MM.1S (cell line): Measurements from ENCODE around the gene NBEA.

Experiments used
- DNase-seq: peaks from one replicate; pipeline ENCODE4 v3.0.0-alpha.2; 2015
- H2AFZ ChIP-seq: fragments of 300-600 bp; sonication (generic); 2 replicates; pipeline ENCODE4 v1.6.0; 2016; ENCODE audit warnings: antibody characterized with exemption, low read length
- H3F3A ChIP-seq: fragments of 300-600 bp; sonication (generic); 2 replicates; pipeline ENCODE4 v1.6.1; 2016; ENCODE audit warnings: mild to moderate bottlenecking, antibody characterized with exemption, low read length, moderate library complexity, mixed read lengths; ENCODE audit not compliant: insufficient read depth
- H3K27ac ChIP-seq: fragments of 300-600 bp; sonication (generic); 2 replicates; pipeline ENCODE4 v1.5.1; 2016; ENCODE audit warnings: mild to moderate bottlenecking, low read length
- H3K27me3 ChIP-seq: fragments of 300-600 bp; sonication (generic); replicated peaks from 2 replicates; pipeline ENCODE4 v1.6.0; 2016; ENCODE audit warnings: low read length; ENCODE audit not compliant: insufficient read depth
- H3K36me3 ChIP-seq: fragments of 300-600 bp; sonication (generic); replicated peaks from 2 replicates; pipeline ENCODE4 v1.6.1; 2016; ENCODE audit warnings: mild to moderate bottlenecking, low read length, mixed read lengths; ENCODE audit not compliant: insufficient read depth
- H3K4me1 ChIP-seq: fragments of 300-600 bp; sonication (generic); 2 replicates; pipeline ENCODE4 v1.6.1; 2016; ENCODE audit warnings: low read length, mixed read lengths
- H3K4me2 ChIP-seq: fragments of 300-600 bp; sonication (generic); 2 replicates; pipeline ENCODE4 v1.6.0; 2016; ENCODE audit warnings: low read depth, low read length
- H3K4me3 ChIP-seq: fragments of 300-600 bp; sonication (generic); 2 replicates; pipeline ENCODE4 v1.5.1; 2016; ENCODE audit warnings: low read length, mixed read lengths
- H3K79me2 ChIP-seq: fragments of 300-600 bp; sonication (generic); 2 replicates; pipeline ENCODE4 v1.6.1; 2016; ENCODE audit warnings: mixed run types, low read length, mixed read lengths
- H3K9ac ChIP-seq: fragments of 300-600 bp; sonication (generic); 2 replicates; pipeline ENCODE4 v1.6.1; 2016; ENCODE audit warnings: low read length, mixed read lengths
- H3K9me2 ChIP-seq: fragments of 300-600 bp; sonication (generic); replicated peaks from 2 replicates; pipeline ENCODE4 v1.6.1; 2016; ENCODE audit warnings: mild to moderate bottlenecking, low read length, mixed read lengths; ENCODE audit not compliant: insufficient read depth
- H3K9me3 ChIP-seq: fragments of 300-600 bp; sonication (generic); replicated peaks from 2 replicates; pipeline ENCODE4 v1.6.1; 2016; ENCODE audit warnings: mild to moderate bottlenecking, low read length, mixed read lengths; ENCODE audit not compliant: insufficient read depth
- H4K20me1 ChIP-seq: fragments of 300-600 bp; sonication (generic); 2 replicates; pipeline ENCODE4 v1.6.1; 2016; ENCODE audit warnings: mild to moderate bottlenecking, low read length, moderate library complexity, mixed read lengths; ENCODE audit not compliant: insufficient read depth
- EZH2 ChIP-seq: fragments of 300-600 bp; sonication (generic); optimal IDR thresholded peaks from 2 replicates; pipeline ENCODE3; 2017; ENCODE audit warnings: low read depth, mild to moderate bottlenecking, antibody characterized with exemption, low read length, mixed read lengths
- EZH2phosphoT487 ChIP-seq: fragments of 300-600 bp; sonication (generic); IDR thresholded peaks from 2 replicates; pipeline ENCODE4 v1.6.1; 2018; ENCODE audit warnings: antibody characterized with exemption, low read length
- TF ChIP-seq, protein P1 (sequence below): fragments of 300-600 bp; sonication (generic); IDR thresholded peaks from 2 replicates; pipeline ENCODE4 v1.5.1; 2016; ENCODE audit warnings: antibody characterized with exemption, low read length, mixed read lengths

Gene NBEA

DNA sequence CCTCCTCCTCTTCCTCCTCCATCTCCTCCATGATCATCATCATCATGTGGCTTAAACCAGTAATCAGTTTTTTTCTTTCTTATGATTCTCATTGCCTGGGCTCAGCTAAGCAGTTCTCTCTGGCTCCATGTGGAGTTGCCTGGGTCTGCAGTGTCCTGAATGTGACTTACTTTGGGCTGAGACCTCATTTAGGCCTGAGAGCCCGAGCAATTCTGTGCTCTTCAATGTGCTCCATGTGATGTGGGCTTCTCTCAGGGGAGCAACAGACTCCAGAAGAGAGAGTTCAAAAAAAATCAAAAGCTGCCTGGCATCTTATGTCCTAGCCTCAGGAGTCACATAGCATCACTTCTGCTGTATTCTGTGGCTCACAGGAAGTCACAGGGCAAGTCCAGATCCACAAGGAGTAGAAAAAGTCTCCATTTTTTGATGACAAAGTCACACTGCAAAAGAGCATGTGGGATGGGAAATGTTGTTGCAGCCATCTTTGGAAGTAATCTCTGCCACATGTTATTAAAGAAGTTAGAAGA, 405.7 kb downstream of the NBEA start:
- H3K4me3 ChIP-seq = no peak overlapping the region
- no peaks in the 10 kb centered on the region for H3K4me1 ChIP-seq
- no peaks in the 10 kb centered on the region for H3F3A ChIP-seq
- H3K79me2 ChIP-seq = no peaks in the 10 kb centered on the region
- no peak overlapping the region for H3K4me2 ChIP-seq
- H2AFZ ChIP-seq = no peak overlapping the region
- DNase-seq = no peak
- H3K9ac ChIP-seq = no peak overlapping the region
- no peaks in the 10 kb centered on the region for H3K27me3 ChIP-seq
- H4K20me1 ChIP-seq = no peaks in the 10 kb centered on the region
- no peaks in the 10 kb centered on the region for H3K36me3 ChIP-seq
- no peak overlapping the region for H3K27ac ChIP-seq
- H3K9me3 ChIP-seq = no peaks in the 10 kb centered on the region
- no peaks in the 10 kb centered on the region for H3K9me2 ChIP-seq
- TF ChIP-seq, protein P1, sequence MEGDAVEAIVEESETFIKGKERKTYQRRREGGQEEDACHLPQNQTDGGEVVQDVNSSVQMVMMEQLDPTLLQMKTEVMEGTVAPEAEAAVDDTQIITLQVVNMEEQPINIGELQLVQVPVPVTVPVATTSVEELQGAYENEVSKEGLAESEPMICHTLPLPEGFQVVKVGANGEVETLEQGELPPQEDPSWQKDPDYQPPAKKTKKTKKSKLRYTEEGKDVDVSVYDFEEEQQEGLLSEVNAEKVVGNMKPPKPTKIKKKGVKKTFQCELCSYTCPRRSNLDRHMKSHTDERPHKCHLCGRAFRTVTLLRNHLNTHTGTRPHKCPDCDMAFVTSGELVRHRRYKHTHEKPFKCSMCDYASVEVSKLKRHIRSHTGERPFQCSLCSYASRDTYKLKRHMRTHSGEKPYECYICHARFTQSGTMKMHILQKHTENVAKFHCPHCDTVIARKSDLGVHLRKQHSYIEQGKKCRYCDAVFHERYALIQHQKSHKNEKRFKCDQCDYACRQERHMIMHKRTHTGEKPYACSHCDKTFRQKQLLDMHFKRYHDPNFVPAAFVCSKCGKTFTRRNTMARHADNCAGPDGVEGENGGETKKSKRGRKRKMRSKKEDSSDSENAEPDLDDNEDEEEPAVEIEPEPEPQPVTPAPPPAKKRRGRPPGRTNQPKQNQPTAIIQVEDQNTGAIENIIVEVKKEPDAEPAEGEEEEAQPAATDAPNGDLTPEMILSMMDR = no peak
- TF ChIP-seq EZH2phosphoT487 (no peak), EZH2 (no peak)

DNA sequence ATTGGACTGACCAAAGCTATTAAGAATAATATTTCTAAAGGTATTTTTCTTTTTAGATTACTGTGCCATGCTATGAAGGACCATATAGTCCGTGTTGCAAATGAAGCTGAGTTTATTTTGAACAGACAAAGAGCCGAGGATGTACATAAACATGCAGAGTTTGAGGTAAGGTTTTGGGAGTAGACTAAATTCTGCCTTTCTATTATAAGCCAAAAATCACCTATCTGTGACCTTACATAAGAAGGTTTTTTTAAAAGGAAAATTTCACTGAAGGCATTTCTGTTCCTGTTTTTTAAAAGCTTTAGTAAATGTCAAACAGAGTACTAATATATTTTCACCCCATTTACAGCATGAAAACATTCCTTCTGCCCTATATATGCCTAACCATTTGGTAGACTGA, 407.0 kb downstream of the NBEA start:
- H3K79me2 ChIP-seq = no peaks in the 10 kb centered on the region
- H3K27me3 ChIP-seq = no peaks in the 10 kb centered on the region
- no peaks in the 10 kb centered on the region for H3F3A ChIP-seq
- no peak overlapping the region for H3K4me2 ChIP-seq
- TF ChIP-seq EZH2 = no peak
- TF ChIP-seq, protein P1 = no peak
- no peak for TF ChIP-seq EZH2phosphoT487
- no peak overlapping the region for H3K27ac ChIP-seq
- no peaks in the 10 kb centered on the region for H3K4me1 ChIP-seq
- H2AFZ ChIP-seq = no peak overlapping the region
- no peaks in the 10 kb centered on the region for H3K9me2 ChIP-seq
- H4K20me1 ChIP-seq = no peaks in the 10 kb centered on the region
- no peak overlapping the region for H3K9ac ChIP-seq
- no peaks in the 10 kb centered on the region for H3K36me3 ChIP-seq
- no peak for DNase-seq
- H3K4me3 ChIP-seq = no peak overlapping the region
- no peaks in the 10 kb centered on the region for H3K9me3 ChIP-seq

DNA sequence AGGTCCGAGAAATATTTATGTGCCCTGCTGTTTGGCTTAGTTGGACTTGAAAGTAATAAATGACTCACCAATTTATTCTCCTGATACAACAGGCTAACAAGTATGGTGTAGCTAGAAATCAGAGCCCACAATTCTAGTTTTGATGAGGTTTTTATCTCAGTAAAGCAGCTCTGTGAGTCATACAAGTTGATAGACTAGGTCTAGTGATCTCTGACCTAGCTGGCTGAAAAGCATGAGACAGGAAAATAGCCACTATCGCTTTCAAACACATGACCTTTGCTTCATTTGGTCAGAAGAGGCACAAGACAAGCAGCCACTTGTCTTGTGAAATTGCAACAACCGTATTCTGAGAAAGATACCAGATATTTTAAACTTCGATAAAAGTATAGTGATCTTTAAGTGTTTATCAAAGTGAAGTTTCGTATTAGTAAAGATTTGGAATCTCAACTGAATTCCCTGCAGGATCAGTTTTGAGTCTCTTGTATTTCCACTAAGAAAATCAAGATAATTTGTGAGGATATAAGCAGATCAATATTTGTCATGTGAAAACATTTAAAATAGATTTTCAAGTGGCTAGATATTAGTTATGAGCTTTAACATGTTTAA, 407.7 kb downstream of the NBEA start:
- no peaks in the 10 kb centered on the region for H3K79me2 ChIP-seq
- no peak for DNase-seq
- H3K4me1 ChIP-seq = no peaks in the 10 kb centered on the region
- H3K9ac ChIP-seq = no peak overlapping the region
- H3K27me3 ChIP-seq = no peaks in the 10 kb centered on the region
- no peaks in the 10 kb centered on the region for H3K9me2 ChIP-seq
- H3K36me3 ChIP-seq = no peaks in the 10 kb centered on the region
- H3K4me3 ChIP-seq = no peak overlapping the region
- no peaks in the 10 kb centered on the region for H4K20me1 ChIP-seq
- H3K27ac ChIP-seq = no peak overlapping the region
- H3K4me2 ChIP-seq = no peak overlapping the region
- no peaks in the 10 kb centered on the region for H3F3A ChIP-seq
- H3K9me3 ChIP-seq = no peaks in the 10 kb centered on the region
- no peak overlapping the region for H2AFZ ChIP-seq
- TF ChIP-seq, protein P1 = no peak
- TF ChIP-seq EZH2phosphoT487 (no peak), EZH2 (no peak)
